ENCODE measurements around the gene COL6A3.

DNA sequence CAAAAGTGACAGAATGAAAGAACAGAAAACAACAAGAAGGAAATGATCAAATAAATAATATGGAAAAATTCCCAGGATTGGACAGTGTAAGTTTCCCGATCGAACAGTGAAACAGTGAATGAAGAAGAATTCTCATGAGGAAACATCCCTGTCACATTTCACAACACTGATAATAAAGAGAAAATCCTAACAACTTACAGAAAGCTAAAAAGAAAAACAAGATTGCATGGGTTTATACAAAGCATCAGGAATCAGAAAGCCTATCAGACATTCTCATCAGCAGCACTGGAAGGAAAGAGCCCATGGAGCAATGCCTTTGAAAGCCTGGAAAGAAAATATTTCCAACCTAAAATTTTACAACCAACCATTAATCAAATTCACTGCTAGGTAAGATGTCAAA, 9.9 kb upstream of the COL6A3 start:
- TF ChIP-seq, protein P1, sequence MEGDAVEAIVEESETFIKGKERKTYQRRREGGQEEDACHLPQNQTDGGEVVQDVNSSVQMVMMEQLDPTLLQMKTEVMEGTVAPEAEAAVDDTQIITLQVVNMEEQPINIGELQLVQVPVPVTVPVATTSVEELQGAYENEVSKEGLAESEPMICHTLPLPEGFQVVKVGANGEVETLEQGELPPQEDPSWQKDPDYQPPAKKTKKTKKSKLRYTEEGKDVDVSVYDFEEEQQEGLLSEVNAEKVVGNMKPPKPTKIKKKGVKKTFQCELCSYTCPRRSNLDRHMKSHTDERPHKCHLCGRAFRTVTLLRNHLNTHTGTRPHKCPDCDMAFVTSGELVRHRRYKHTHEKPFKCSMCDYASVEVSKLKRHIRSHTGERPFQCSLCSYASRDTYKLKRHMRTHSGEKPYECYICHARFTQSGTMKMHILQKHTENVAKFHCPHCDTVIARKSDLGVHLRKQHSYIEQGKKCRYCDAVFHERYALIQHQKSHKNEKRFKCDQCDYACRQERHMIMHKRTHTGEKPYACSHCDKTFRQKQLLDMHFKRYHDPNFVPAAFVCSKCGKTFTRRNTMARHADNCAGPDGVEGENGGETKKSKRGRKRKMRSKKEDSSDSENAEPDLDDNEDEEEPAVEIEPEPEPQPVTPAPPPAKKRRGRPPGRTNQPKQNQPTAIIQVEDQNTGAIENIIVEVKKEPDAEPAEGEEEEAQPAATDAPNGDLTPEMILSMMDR (conservative IDR thresholded peaks at IDR 0.05; ENCODE audit: low read length), result no peak
- no peak for TF ChIP-seq EZH2phosphoT487 (IDR thresholded peaks at IDR 0.05; ENCODE audit: borderline replicate concordance)

Measured in Loucy (cell line).